Measurements from ENCODE around the gene AVEN. TPM values are rescaled to one million over a fixed set of nuclear protein-coding genes. Genes with fewer than 3 reads are reported as not detected.

The AVEN gene
- total RNA-seq, 1 experiment from 2014 or later = 3.1 TPM

GRCh38 chr15:33994005-33994615 is 44.9 kb downstream of the AVEN start:
- no peak for TF ChIP-seq CTCF (IDR thresholded peaks at IDR 0.05; ENCODE audit: unreplicated experiment)
- no peaks in the 10 kb centered on the region for H3K27me3 Mint-ChIP-seq (ENCODE audit: unreplicated experiment)
- H3K27ac Mint-ChIP-seq (ENCODE audit: unreplicated experiment) = no peak overlapping the region
- no peaks in the 10 kb centered on the region for H3K9me3 Mint-ChIP-seq (ENCODE audit: low read depth, unreplicated experiment)
- BruUV-seq (replicated peaks) = no TSS peak
- no peak for DNase-seq
- H3K36me3 Mint-ChIP-seq (ENCODE audit: insufficient read depth, unreplicated experiment) = no peaks in the 10 kb centered on the region
- intact Hi-C loops (cut with micrococcal nuclease; ENCODE audit: unreplicated experiment) = no loop called here
- CTCF ChIA-PET = no interaction called here
- H3K4me1 Mint-ChIP-seq (ENCODE audit: low read depth, unreplicated experiment) = no peaks in the 10 kb centered on the region
- H3K4me3 Mint-ChIP-seq (ENCODE audit: low read depth, unreplicated experiment) = no peak overlapping the region

GRCh38 chr15:33988384-33988783 is 50.6 kb downstream of the AVEN start:
- BruUV-seq (replicated peaks) = no TSS peak
- H3K36me3 Mint-ChIP-seq (ENCODE audit: insufficient read depth, unreplicated experiment) = no peaks in the 10 kb centered on the region
- intact Hi-C loops (cut with micrococcal nuclease; ENCODE audit: unreplicated experiment) = no loop called here
- no peak for DNase-seq
- H3K4me1 Mint-ChIP-seq (ENCODE audit: low read depth, unreplicated experiment) = no peaks in the 10 kb centered on the region
- H3K27ac Mint-ChIP-seq (ENCODE audit: unreplicated experiment) = no peak overlapping the region
- no peaks in the 10 kb centered on the region for H3K27me3 Mint-ChIP-seq (ENCODE audit: unreplicated experiment)
- CTCF ChIA-PET = interaction anchor here (1.0 kb wide), 1 partner anchor 24 kb away, joined by 4 read pairs; no protein-coding TSS in a partner anchor
- no peak overlapping the region for H3K4me3 Mint-ChIP-seq (ENCODE audit: low read depth, unreplicated experiment)
- no peak for TF ChIP-seq CTCF (IDR thresholded peaks at IDR 0.05; ENCODE audit: unreplicated experiment)
- H3K9me3 Mint-ChIP-seq (ENCODE audit: low read depth, unreplicated experiment) = no peaks in the 10 kb centered on the region

GRCh38 chr15:33987444-33987843 is 51.6 kb downstream of the AVEN start:
- Mint-ChIP-seq H3K4me3 (ENCODE audit: low read depth, unreplicated experiment) (no peak overlapping the region), H3K9me3 (ENCODE audit: low read depth, unreplicated experiment) (no peaks in the 10 kb centered on the region), H3K36me3 (ENCODE audit: insufficient read depth, unreplicated experiment) (no peaks in the 10 kb centered on the region), H3K27me3 (ENCODE audit: unreplicated experiment) (no peaks in the 10 kb centered on the region), H3K4me1 (ENCODE audit: low read depth, unreplicated experiment) (no peaks in the 10 kb centered on the region), H3K27ac (ENCODE audit: unreplicated experiment) (no peak overlapping the region)
- BruUV-seq (replicated peaks) = no TSS peak
- no peak for TF ChIP-seq CTCF (IDR thresholded peaks at IDR 0.05; ENCODE audit: unreplicated experiment)
- CTCF ChIA-PET = no interaction called here
- no peak for DNase-seq
- intact Hi-C loops (cut with micrococcal nuclease; ENCODE audit: unreplicated experiment) = no loop called here

- Mint-ChIP-seq H3K4me3 (ENCODE audit: low read depth, unreplicated experiment) (no peak overlapping the region), H3K9me3 (ENCODE audit: low read depth, unreplicated experiment) (no peaks in the 10 kb centered on the region), H3K36me3 (ENCODE audit: insufficient read depth, unreplicated experiment) (no peaks in the 10 kb centered on the region), H3K27me3 (ENCODE audit: unreplicated experiment) (no peaks in the 10 kb centered on the region), H3K27ac (ENCODE audit: unreplicated experiment) (no peak overlapping the region), H3K4me1 (ENCODE audit: low read depth, unreplicated experiment) (no peaks in the 10 kb centered on the region)
- no peak for DNase-seq
- intact Hi-C loops (cut with micrococcal nuclease; ENCODE audit: unreplicated experiment) = no loop called here
- BruUV-seq (replicated peaks) = no TSS peak
- no peak for TF ChIP-seq CTCF (IDR thresholded peaks at IDR 0.05; ENCODE audit: unreplicated experiment)
- CTCF ChIA-PET = no interaction called here
Measured at GRCh38 chr15:33985751-33986150, 53.3 kb downstream of the AVEN start.

Data from Calu3 (cell line).